Fibroblast of lung (primary cell): ENCODE results near the gene NFS1.

Source experiments
- EZH2 ChIP-seq: IDR thresholded peaks from 2 replicates; pipeline ENCODE4 v1.5.1; 2012; ENCODE audit warnings: low read length, control low read depth, mild to moderate bottlenecking; ENCODE audit errors: missing control alignments
- TF ChIP-seq, protein P1 (sequence below), 2 donors: IDR thresholded peaks in 1 of 2; conservative IDR thresholded peaks in 1 of 2; 1 replicate in 1 of 2; 2 replicates in 1 of 2; pipeline ENCODE4 v1.5.1; 2011 to 2012; ENCODE audit warnings: low read length in 2 of 2, control low read depth in 1 of 2, inconsistent platforms in 1 of 2, low read depth in 1 of 2, mild to moderate bottlenecking in 1 of 2

DNA sequence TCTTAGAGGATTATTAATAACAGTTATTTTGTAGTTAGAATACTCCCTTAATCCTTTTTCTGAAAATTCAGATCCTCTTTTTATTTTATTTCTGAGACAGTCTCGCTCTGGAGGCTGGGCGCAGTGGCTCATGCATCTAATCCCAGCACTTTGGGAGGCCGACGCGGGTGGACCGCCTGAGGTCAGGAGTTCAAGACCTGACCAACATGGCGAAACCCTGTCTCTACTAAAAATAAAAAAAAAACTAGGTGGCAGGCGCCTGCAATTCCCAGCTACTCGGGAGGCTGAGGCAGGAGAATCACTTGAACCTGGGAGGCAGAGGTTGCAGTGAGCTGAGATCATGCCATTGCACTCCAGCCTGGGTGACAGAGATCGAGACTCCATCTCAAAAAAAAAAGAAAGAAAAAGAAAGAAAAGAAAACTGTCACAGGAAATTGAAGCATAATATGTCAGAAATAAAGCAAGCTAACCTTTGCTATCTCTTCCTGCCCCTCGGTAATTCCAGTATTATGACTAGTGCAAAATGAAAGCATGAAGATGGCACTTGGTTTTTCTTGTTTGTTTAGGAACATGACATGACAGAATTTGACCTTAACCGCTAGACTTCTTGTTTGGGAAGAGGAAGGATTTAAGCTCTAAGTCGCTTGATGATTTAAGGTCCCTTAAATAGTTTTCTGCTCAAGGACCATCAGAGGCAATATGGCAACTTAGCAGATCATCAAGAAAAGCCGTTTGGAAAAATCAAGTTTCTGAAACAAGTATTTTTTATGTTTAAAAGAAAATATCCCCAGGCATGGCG, 44.7 kb upstream of the NFS1 start:
- TF ChIP-seq, protein P1, sequence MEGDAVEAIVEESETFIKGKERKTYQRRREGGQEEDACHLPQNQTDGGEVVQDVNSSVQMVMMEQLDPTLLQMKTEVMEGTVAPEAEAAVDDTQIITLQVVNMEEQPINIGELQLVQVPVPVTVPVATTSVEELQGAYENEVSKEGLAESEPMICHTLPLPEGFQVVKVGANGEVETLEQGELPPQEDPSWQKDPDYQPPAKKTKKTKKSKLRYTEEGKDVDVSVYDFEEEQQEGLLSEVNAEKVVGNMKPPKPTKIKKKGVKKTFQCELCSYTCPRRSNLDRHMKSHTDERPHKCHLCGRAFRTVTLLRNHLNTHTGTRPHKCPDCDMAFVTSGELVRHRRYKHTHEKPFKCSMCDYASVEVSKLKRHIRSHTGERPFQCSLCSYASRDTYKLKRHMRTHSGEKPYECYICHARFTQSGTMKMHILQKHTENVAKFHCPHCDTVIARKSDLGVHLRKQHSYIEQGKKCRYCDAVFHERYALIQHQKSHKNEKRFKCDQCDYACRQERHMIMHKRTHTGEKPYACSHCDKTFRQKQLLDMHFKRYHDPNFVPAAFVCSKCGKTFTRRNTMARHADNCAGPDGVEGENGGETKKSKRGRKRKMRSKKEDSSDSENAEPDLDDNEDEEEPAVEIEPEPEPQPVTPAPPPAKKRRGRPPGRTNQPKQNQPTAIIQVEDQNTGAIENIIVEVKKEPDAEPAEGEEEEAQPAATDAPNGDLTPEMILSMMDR (conservative IDR thresholded peaks at IDR 0.05 in 1 of 2, IDR thresholded peaks at IDR 0.05 in 1 of 2; ENCODE audit: low read depth in 1 of 2, low read length in 2 of 2), result no peak
- TF ChIP-seq EZH2, result no peak
